Measurements from ENCODE around the gene GRIK1.

DNA sequence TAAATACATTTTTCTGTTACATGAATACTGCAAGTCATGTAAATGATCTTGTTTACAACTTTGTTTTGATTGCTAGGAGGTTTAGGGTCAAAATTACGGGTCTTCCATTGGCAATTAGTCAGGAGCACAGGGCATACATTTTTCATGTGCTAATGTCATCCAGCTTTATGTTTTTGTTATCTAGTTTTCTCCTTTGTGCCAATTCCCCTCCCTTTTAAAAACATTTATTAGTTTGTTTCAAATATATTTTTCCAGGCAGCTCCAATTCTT, 280.9 kb downstream of the GRIK1 start:
- TF ChIP-seq, protein P1, sequence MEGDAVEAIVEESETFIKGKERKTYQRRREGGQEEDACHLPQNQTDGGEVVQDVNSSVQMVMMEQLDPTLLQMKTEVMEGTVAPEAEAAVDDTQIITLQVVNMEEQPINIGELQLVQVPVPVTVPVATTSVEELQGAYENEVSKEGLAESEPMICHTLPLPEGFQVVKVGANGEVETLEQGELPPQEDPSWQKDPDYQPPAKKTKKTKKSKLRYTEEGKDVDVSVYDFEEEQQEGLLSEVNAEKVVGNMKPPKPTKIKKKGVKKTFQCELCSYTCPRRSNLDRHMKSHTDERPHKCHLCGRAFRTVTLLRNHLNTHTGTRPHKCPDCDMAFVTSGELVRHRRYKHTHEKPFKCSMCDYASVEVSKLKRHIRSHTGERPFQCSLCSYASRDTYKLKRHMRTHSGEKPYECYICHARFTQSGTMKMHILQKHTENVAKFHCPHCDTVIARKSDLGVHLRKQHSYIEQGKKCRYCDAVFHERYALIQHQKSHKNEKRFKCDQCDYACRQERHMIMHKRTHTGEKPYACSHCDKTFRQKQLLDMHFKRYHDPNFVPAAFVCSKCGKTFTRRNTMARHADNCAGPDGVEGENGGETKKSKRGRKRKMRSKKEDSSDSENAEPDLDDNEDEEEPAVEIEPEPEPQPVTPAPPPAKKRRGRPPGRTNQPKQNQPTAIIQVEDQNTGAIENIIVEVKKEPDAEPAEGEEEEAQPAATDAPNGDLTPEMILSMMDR (IDR thresholded peaks at IDR 0.05), result no peak
- TF ChIP-seq POLR2A (IDR thresholded peaks at IDR 0.05) (no peak), POLR2AphosphoS5 (IDR thresholded peaks at IDR 0.05) (no peak)
